ENCODE data around the gene DCAF17.
"Not testable (repeated sequence)": the region's sequence is repeated elsewhere in the genome, so short reads cannot be mapped to it uniquely, and the experiment has no call there.

The DCAF17 gene

GRCh38 chr2:171420728-171421563 lies 13.1 kb upstream of the DCAF17 start:
- Mint-ChIP-seq H3K9me3 (peaks cover 33% of the 10 kb centered on the region), H3K27ac (no peak overlapping the region)

GRCh38 chr2:171422710-171423495 lies 11.1 kb upstream of the DCAF17 start:
- H3K4me3 Mint-ChIP-seq; H3K27ac Mint-ChIP-seq; H3K27me3 Mint-ChIP-seq (ENCODE audit: low read depth); H3K4me1 Mint-ChIP-seq (ENCODE audit: low read depth): not testable (repeated sequence)
- H3K9me3 Mint-ChIP-seq: peaks cover 36% of the 10 kb centered on the region
- peaks cover 36% of the 10 kb centered on the region for H3K36me3 Mint-ChIP-seq (ENCODE audit: low read depth)

More at GRCh38 chr2:171420728-171421563, 13.1 kb upstream of the DCAF17 start:
- peak overlapping the region; percentile 0 for H3K4me3 Mint-ChIP-seq
- H3K27me3 Mint-ChIP-seq (ENCODE audit: low read depth): no peaks in the 10 kb centered on the region
- H3K36me3 Mint-ChIP-seq (ENCODE audit: low read depth): peaks cover 30% of the 10 kb centered on the region
- peaks cover 8% of the 10 kb centered on the region for H3K4me1 Mint-ChIP-seq (ENCODE audit: low read depth)

GRCh38 chr2:171430516-171431410 lies 3.3 kb upstream of the DCAF17 start:
- Mint-ChIP-seq H3K9me3 (peaks cover 19% of the 10 kb centered on the region), H3K4me3 (no peak overlapping the region), H3K36me3 (ENCODE audit: low read depth) (peaks cover 19% of the 10 kb centered on the region), H3K27ac (no peak overlapping the region), H3K4me1 (ENCODE audit: low read depth) (peaks cover 26% of the 10 kb centered on the region), H3K27me3 (ENCODE audit: low read depth) (no peaks in the 10 kb centered on the region)

- H3K36me3 Mint-ChIP-seq (ENCODE audit: low read depth): peaks cover 24% of the 10 kb centered on the region
- H3K4me3 Mint-ChIP-seq: no peak overlapping the region
- H3K27me3 Mint-ChIP-seq (ENCODE audit: low read depth): no peaks in the 10 kb centered on the region
- peaks cover 17% of the 10 kb centered on the region for H3K9me3 Mint-ChIP-seq
- H3K4me1 Mint-ChIP-seq (ENCODE audit: low read depth): peaks cover 27% of the 10 kb centered on the region
- peak overlapping the region; percentile 26 for H3K27ac Mint-ChIP-seq
These were observed 2.3 kb upstream of the DCAF17 start for GRCh38 chr2:171431677-171432167.

- no peaks in the 10 kb centered on the region for H3K27me3 Mint-ChIP-seq (ENCODE audit: low read depth)
- H3K4me3 Mint-ChIP-seq: peak overlapping the region; percentile 85
- peaks cover 27% of the 10 kb centered on the region for H3K4me1 Mint-ChIP-seq (ENCODE audit: low read depth)
- peak overlapping the region; percentile 93 for H3K27ac Mint-ChIP-seq
- H3K36me3 Mint-ChIP-seq (ENCODE audit: low read depth): peaks cover 20% of the 10 kb centered on the region
- peaks cover 14% of the 10 kb centered on the region for H3K9me3 Mint-ChIP-seq
These were observed 1.6 kb upstream of the DCAF17 start for GRCh38 chr2:171432206-171432968.

GRCh38 chr2:171432969-171433762 lies 860 bp upstream of the DCAF17 start:
- peaks cover 27% of the 10 kb centered on the region for H3K36me3 Mint-ChIP-seq (ENCODE audit: low read depth)
- H3K9me3 Mint-ChIP-seq: peaks cover 14% of the 10 kb centered on the region
- H3K4me1 Mint-ChIP-seq (ENCODE audit: low read depth): peaks cover 27% of the 10 kb centered on the region
- H3K4me3 Mint-ChIP-seq: peak overlapping the region; percentile 85
- H3K27ac Mint-ChIP-seq: peak overlapping the region; percentile 93
- H3K27me3 Mint-ChIP-seq (ENCODE audit: low read depth): no peaks in the 10 kb centered on the region

- Mint-ChIP-seq H3K4me3 (peak within 1 kb of the TSS; percentile 86), H3K9me3 (peaks cover 10% of the 10 kb centered on the region), H3K36me3 (ENCODE audit: low read depth) (peaks cover 28% of the 10 kb centered on the region), H3K4me1 (ENCODE audit: low read depth) (peaks cover 27% of the 10 kb centered on the region), H3K27ac (peak within 1 kb of the TSS; percentile 93), H3K27me3 (ENCODE audit: low read depth) (no peaks in the 10 kb centered on the region)
These were observed 338 bp upstream of the DCAF17 start, which contains the start of gene METTL8 for GRCh38 chr2:171433763-171434012. Gene METTL8 (minus strand): TSS chr2:171433990. CDS start chr2:171392185, 41,805 bp downstream.

GRCh38 chr2:171436307-171436706 lies 2.3 kb downstream of the DCAF17 start:
- Mint-ChIP-seq H3K27me3 (ENCODE audit: low read depth) (no peaks in the 10 kb centered on the region), H3K9me3 (no peaks in the 10 kb centered on the region), H3K36me3 (ENCODE audit: low read depth) (peaks cover 34% of the 10 kb centered on the region), H3K4me1 (ENCODE audit: low read depth) (peaks cover 27% of the 10 kb centered on the region), H3K27ac (no peak overlapping the region), H3K4me3 (no peak overlapping the region)

GRCh38 chr2:171441470-171441869 lies 7.4 kb downstream of the DCAF17 start:
- Mint-ChIP-seq H3K27me3 (ENCODE audit: low read depth) (no peaks in the 10 kb centered on the region), H3K4me3 (no peak overlapping the region), H3K36me3 (ENCODE audit: low read depth) (peaks cover 28% of the 10 kb centered on the region), H3K27ac (no peak overlapping the region), H3K4me1 (ENCODE audit: low read depth) (no peaks in the 10 kb centered on the region), H3K9me3 (no peaks in the 10 kb centered on the region)

- Mint-ChIP-seq H3K36me3 (ENCODE audit: low read depth) (peaks cover 16% of the 10 kb centered on the region), H3K27ac (no peak overlapping the region), H3K27me3 (ENCODE audit: low read depth) (no peaks in the 10 kb centered on the region), H3K9me3 (no peaks in the 10 kb centered on the region), H3K4me3 (no peak overlapping the region), H3K4me1 (ENCODE audit: low read depth) (no peaks in the 10 kb centered on the region)
These were observed 13.6 kb downstream of the DCAF17 start for GRCh38 chr2:171447675-171448074.

GRCh38 chr2:171451074-171451473 lies 17.0 kb downstream of the DCAF17 start:
- H3K36me3 Mint-ChIP-seq (ENCODE audit: low read depth): peaks cover 32% of the 10 kb centered on the region
- H3K27me3 Mint-ChIP-seq (ENCODE audit: low read depth): no peaks in the 10 kb centered on the region
- no peaks in the 10 kb centered on the region for H3K4me1 Mint-ChIP-seq (ENCODE audit: low read depth)

GRCh38 chr2:171452773-171453172 lies 18.7 kb downstream of the DCAF17 start:
- H3K4me3 Mint-ChIP-seq: no peak overlapping the region
- H3K9me3 Mint-ChIP-seq: peaks cover 7% of the 10 kb centered on the region
- H3K4me1 Mint-ChIP-seq (ENCODE audit: low read depth): peaks cover 2% of the 10 kb centered on the region
- H3K36me3 Mint-ChIP-seq (ENCODE audit: low read depth): peaks cover 44% of the 10 kb centered on the region
- H3K27ac Mint-ChIP-seq: no peak overlapping the region
- H3K27me3 Mint-ChIP-seq (ENCODE audit: low read depth): no peaks in the 10 kb centered on the region

More at GRCh38 chr2:171451074-171451473, 17.0 kb downstream of the DCAF17 start:
- Mint-ChIP-seq H3K9me3 (peaks cover 3% of the 10 kb centered on the region), H3K4me3 (no peak overlapping the region), H3K27ac (no peak overlapping the region)

- peaks cover 7% of the 10 kb centered on the region for H3K9me3 Mint-ChIP-seq
- peaks cover 30% of the 10 kb centered on the region for H3K36me3 Mint-ChIP-seq (ENCODE audit: low read depth)
- H3K27ac Mint-ChIP-seq: no peak overlapping the region
- no peak overlapping the region for H3K4me3 Mint-ChIP-seq
- H3K27me3 Mint-ChIP-seq (ENCODE audit: low read depth): no peaks in the 10 kb centered on the region
- peaks cover 2% of the 10 kb centered on the region for H3K4me1 Mint-ChIP-seq (ENCODE audit: low read depth)
These were observed 25.5 kb downstream of the DCAF17 start for GRCh38 chr2:171459498-171459897.

Measured in T-helper 1 cell treated with Interleukin-12 subunit alpha and Interleukin-12 subunit beta and Interleukin-4 antibody, amounts not matched to agents 30 μg/mL and 1 μg/mL, for 36 hours (primary cell).